Measurements from ENCODE around the gene ABCC1. TPM values are rescaled to one million over a fixed set of nuclear protein-coding genes. Genes with fewer than 3 reads are reported as not detected.

ABCC1 gene
- polyA plus RNA-seq, 1 of the 3 experiments (the other 2 are of a cell fraction) = 23.7 TPM

DNA sequence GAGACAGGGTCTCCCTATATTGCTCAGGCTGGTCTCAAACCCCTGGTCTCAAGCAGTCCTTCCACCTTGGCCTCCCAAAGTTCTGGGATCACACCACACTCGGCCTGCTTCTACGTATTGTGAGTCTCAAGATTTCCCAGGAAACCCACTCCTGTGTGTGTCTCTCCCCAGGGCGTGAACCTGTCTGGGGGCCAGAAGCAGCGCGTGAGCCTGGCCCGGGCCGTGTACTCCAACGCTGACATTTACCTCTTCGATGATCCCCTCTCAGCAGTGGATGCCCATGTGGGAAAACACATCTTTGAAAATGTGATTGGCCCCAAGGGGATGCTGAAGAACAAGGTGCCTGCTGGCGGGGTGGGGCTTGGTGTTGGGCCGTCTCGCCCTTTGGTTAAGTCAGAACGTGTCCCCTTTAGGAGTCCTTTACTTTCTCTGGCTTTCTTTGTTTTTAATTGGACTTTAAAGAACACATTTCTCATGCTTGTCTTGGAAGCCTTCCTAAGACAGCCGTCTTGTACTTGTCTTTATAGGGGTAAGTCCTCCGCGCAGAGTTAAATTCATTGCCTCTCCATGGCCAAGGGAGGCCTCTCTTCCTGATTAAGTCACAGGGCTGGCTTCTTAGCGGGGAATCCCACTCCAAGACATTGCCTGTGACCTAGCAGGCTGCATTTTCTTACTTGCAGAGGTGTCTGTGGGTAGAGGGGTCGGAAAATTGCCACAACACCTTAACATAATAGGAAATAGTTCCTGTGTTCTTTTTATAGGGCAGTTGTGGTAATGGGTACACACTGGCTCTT, 137.4 kb downstream of the ABCC1 start:
- Histone ChIP-seq H3F3A (replicated peaks; ENCODE audit: insufficient read depth) (no peaks in the 10 kb centered on the region), H3K27me3 (ENCODE audit: insufficient read depth) (no peaks in the 10 kb centered on the region), H3K9me3 (no peaks in the 10 kb centered on the region), H3K9me2 (no peaks in the 10 kb centered on the region), H2AFZ (ENCODE audit: low read depth) (no peak overlapping the region), H3K4me3 (ENCODE audit: low read depth in 2 of 2, low read length in 1 of 2) (no peak overlapping the region), H4K20me1 (ENCODE audit: insufficient read depth) (no peaks in the 10 kb centered on the region), H3K36me3 (replicated peaks in 1 of 2; ENCODE audit: control insufficient read depth in 1 of 2, insufficient read depth in 2 of 2, low read length in 1 of 2) (peaks cover 27 to 34% of the 10 kb centered on the region in 2 experiments), H3K27ac (ENCODE audit: low read depth in 2 of 2, low read length in 1 of 2) (no peak overlapping the region), H3K79me2 (ENCODE audit: insufficient read depth) (peaks cover 7% of the 10 kb centered on the region; the same call in 1 of the 2 replicates), H3K4me1 (ENCODE audit: control insufficient read depth in 1 of 2, insufficient read depth in 2 of 2, low read depth in 1 of 2, low read length in 1 of 2) (no peaks in the 10 kb centered on the region), H3K9ac (no peak overlapping the region), H3K4me2 (no peak overlapping the region)
- TF ChIP-seq, protein P1, sequence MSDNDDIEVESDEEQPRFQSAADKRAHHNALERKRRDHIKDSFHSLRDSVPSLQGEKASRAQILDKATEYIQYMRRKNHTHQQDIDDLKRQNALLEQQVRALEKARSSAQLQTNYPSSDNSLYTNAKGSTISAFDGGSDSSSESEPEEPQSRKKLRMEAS (IDR thresholded peaks at IDR 0.05; ENCODE audit: low read depth) = no peak
- POLR2A ChIA-PET = no interaction called here
- 98% methylated on average over 18 of the region's 18 CpGs for WGBS (ENCODE audit: low lambda C conversion rate)
- no peak for DNase-seq
- CTCF ChIA-PET = no interaction called here

GRCh38 chr16:16090238-16090637, 140.8 kb downstream of the ABCC1 start:
- H3K27me3 ChIP-seq (ENCODE audit: insufficient read depth) = no peaks in the 10 kb centered on the region
- TF ChIP-seq MXI1 (IDR thresholded peaks at IDR 0.05; ENCODE audit: low read depth, low read length) = no peak
- no peak for TF ChIP-seq CHD2 (IDR thresholded peaks at IDR 0.05; ENCODE audit: low read length, partially characterized antibody)
- no peak for TF ChIP-seq FOXJ3 (CRISPR knock-in tag; IDR thresholded peaks at IDR 0.05)
- TF ChIP-seq RFX5 (IDR thresholded peaks at IDR 0.05; ENCODE audit: low read length) = no peak
- TF ChIP-seq NFIC (IDR thresholded peaks at IDR 0.05; ENCODE audit: borderline replicate concordance) = no peak
- no peak for TF ChIP-seq EP300 (IDR thresholded peaks at IDR 0.05; ENCODE audit: borderline replicate concordance in 1 of 2, low read depth in 1 of 2, low read length in 1 of 2)
- no peak for TF ChIP-seq JUND (IDR thresholded peaks at IDR 0.05)
- H3K9ac ChIP-seq = no peak overlapping the region
- no peaks in the 10 kb centered on the region for H3K9me3 ChIP-seq
- H3F3A ChIP-seq (replicated peaks; ENCODE audit: insufficient read depth) = peaks cover 3% of the 10 kb centered on the region
- H3K36me3 ChIP-seq (replicated peaks in 1 of 2; ENCODE audit: control insufficient read depth in 1 of 2, insufficient read depth in 2 of 2, low read length in 1 of 2) = peaks cover 16 to 26% of the 10 kb centered on the region in 2 experiments
- no peak overlapping the region for H3K4me2 ChIP-seq
- no peaks in the 10 kb centered on the region for H4K20me1 ChIP-seq (ENCODE audit: insufficient read depth)
- DNase-seq = no peak
- ChIA-PET CTCF (no interaction called here), POLR2A (no interaction called here)
- no peak overlapping the region for H2AFZ ChIP-seq (ENCODE audit: low read depth)
- H3K9me2 ChIP-seq = no peaks in the 10 kb centered on the region
- WGBS (ENCODE audit: low lambda C conversion rate) = 97% methylated on average over 8 of the region's 19 CpGs
- no peaks in the 10 kb centered on the region for H3K4me1 ChIP-seq (ENCODE audit: control insufficient read depth in 1 of 2, insufficient read depth in 2 of 2, low read depth in 1 of 2, low read length in 1 of 2)
- H3K27ac ChIP-seq (ENCODE audit: low read depth in 2 of 2, low read length in 1 of 2) = no peak overlapping the region
- no peaks in the 10 kb centered on the region; the same call in 1 of the 2 replicates for H3K79me2 ChIP-seq (ENCODE audit: insufficient read depth)
- no peak overlapping the region for H3K4me3 ChIP-seq (ENCODE audit: low read depth in 2 of 2, low read length in 1 of 2)

GRCh38 chr16:16092925-16093627, 143.7 kb downstream of the ABCC1 start:
- H2AFZ ChIP-seq (ENCODE audit: low read depth) = no peak overlapping the region
- H4K20me1 ChIP-seq (ENCODE audit: insufficient read depth) = no peaks in the 10 kb centered on the region
- ChIA-PET CTCF (interaction anchor here (0.7 to 1.2 kb wide), 2 partner anchors 13 to 34 kb away, joined by 3 read pairs; no protein-coding TSS in a partner anchor), POLR2A (no interaction called here)
- no peak overlapping the region for H3K9ac ChIP-seq
- WGBS (ENCODE audit: low lambda C conversion rate) = 96% methylated on average over 9 of the region's 9 CpGs
- H3K9me3 ChIP-seq = no peaks in the 10 kb centered on the region
- no peak for DNase-seq
- H3K4me2 ChIP-seq = no peak overlapping the region
- H3K36me3 ChIP-seq (replicated peaks in 1 of 2; ENCODE audit: control insufficient read depth in 1 of 2, insufficient read depth in 2 of 2, low read length in 1 of 2) = peaks cover 8 to 19% of the 10 kb centered on the region in 2 experiments
- H3F3A ChIP-seq (replicated peaks; ENCODE audit: insufficient read depth) = peaks cover 3% of the 10 kb centered on the region
- H3K27ac ChIP-seq (ENCODE audit: low read depth in 2 of 2, low read length in 1 of 2) = no peak overlapping the region
- no peaks in the 10 kb centered on the region; the same call in 1 of the 2 replicates for H3K79me2 ChIP-seq (ENCODE audit: insufficient read depth)
- TF ChIP-seq NRF1 (IDR thresholded peaks at IDR 0.05; ENCODE audit: low read depth, low read length) (no peak), FOSL2 (IDR thresholded peaks at IDR 0.05; ENCODE audit: borderline replicate concordance, low read depth) (no peak), JUND (IDR thresholded peaks at IDR 0.05) (no peak), POLR2AphosphoS5 (IDR thresholded peaks at IDR 0.05; ENCODE audit: low read depth, low read length) (no peak)
- no peaks in the 10 kb centered on the region for H3K27me3 ChIP-seq (ENCODE audit: insufficient read depth)
- H3K4me1 ChIP-seq (ENCODE audit: control insufficient read depth in 1 of 2, insufficient read depth in 2 of 2, low read depth in 1 of 2, low read length in 1 of 2) = no peaks in the 10 kb centered on the region
- no peak overlapping the region for H3K4me3 ChIP-seq (ENCODE audit: low read depth in 2 of 2, low read length in 1 of 2)
- no peaks in the 10 kb centered on the region for H3K9me2 ChIP-seq

Data from SK-N-SH (cell line).